Thymus (tissue), 11 donors: ENCODE results near the gene ZDHHC1. TPM values are rescaled to one million over a fixed set of nuclear protein-coding genes. Genes with fewer than 3 reads are reported as not detected.

Experiments used
- DNase-seq, 9 donors: peaks; one replicate each; pipeline ENCODE4 v3.0.0-alpha.2; 2013; ENCODE audit warnings: low spot score in 9 of 9, low read depth in 6 of 9, missing footprints in 1 of 9
- H3K27ac ChIP-seq, 2 donors: one replicate each; pipeline ENCODE4 v1.5.1; 2013; ENCODE audit warnings: control low read depth in 1 of 2, low read depth in 1 of 2, low read length in 1 of 2, mild to moderate bottlenecking in 1 of 2, moderate library complexity in 1 of 2
- H3K27me3 ChIP-seq, 2 donors: one replicate each; pipeline ENCODE4 v1.5.1; 2013; ENCODE audit warnings: low read length in 1 of 2; ENCODE audit not compliant: control insufficient read depth in 2 of 2, insufficient read depth in 1 of 2
- H3K36me3 ChIP-seq, 2 donors: one replicate each; pipeline ENCODE4 v1.5.1; 2013; ENCODE audit warnings: low read length in 1 of 2, mild to moderate bottlenecking in 1 of 2, moderate library complexity in 1 of 2; ENCODE audit not compliant: control insufficient read depth in 2 of 2, insufficient read depth in 2 of 2
- H3K4me1 ChIP-seq, 2 donors: one replicate each; pipeline ENCODE4 v1.5.1; 2013; ENCODE audit warnings: low read length in 2 of 2; ENCODE audit not compliant: control insufficient read depth in 2 of 2, insufficient read depth in 2 of 2
- H3K4me3 ChIP-seq, 2 donors: one replicate each; pipeline ENCODE4 v1.5.1; 2013; ENCODE audit warnings: low read length in 2 of 2, control low read depth in 1 of 2, mild to moderate bottlenecking in 1 of 2
- H3K9me3 ChIP-seq, 2 donors: one replicate each; pipeline ENCODE4 v1.5.1; 2013; ENCODE audit warnings: low read length in 1 of 2, mild to moderate bottlenecking in 1 of 2; ENCODE audit not compliant: control insufficient read depth in 2 of 2, insufficient read depth in 1 of 2
- WGBS: extraction: QIAGEN DNeasy Blood & Tissue Kit; methylation state at CpG from one replicate; pipeline ENCODE4 v1.1.7; 2013; 5-methylcytosine and 5-hydroxymethylcytosine counted together
- polyA plus RNA-seq: library from polyadenylated mRNA; stranded (reverse); fragments of 200-250 nt; gene quantifications from one replicate; pipeline ENCODE4 v1.2.3, GENCODE V29; 2013
- total RNA-seq: library from RNA; stranded (reverse); fragments of 120-200 nt; gene quantifications from one replicate; pipeline ENCODE4 v1.2.4, GENCODE V29; 2013
- donor health status: healthy.

The ZDHHC1 gene
- total and polyA plus RNA-seq, 2 donors, result 0.52 to 2.5 TPM

DNA sequence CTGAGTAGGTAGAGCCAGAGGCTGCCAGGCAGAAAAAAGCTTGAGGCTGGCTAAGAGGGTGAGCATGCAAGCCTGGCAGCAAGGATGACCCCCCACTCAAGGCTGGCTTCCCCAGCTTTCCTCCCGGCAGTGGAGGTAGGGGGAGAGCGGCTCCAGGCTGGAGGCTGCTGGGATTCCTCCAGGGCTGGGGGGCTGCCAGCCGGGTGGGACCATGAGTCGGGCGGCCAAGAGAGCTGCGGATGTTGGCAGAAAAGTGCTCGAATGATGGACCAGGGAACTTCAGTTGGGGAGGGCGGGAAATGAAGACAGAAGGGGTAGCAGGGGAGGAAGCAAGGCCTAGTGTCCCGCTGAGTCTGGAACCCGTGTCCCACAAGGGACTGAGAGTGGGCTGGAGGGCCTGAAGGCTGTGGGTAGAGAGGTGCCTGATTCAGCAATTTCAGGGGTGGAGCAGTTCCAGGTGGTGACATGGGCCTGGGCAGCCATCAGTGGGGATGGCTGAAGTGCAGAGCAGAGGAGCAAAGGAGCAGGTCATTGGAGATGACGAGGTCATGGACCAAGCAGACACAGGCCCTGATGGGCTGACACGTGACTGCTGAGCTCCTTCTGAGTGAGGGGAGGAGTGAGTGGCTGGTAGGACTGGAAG is 34.9 kb upstream of the ZDHHC1 start:
- 97% methylated on average over 12 of the region's 12 CpGs for WGBS
- no peak overlapping the region for H3K4me3 ChIP-seq
- H3K4me1 ChIP-seq, result no peaks in the 10 kb centered on the region
- H3K36me3 ChIP-seq, result peaks cover 32 to 51% of the 10 kb centered on the region in 2 donors
- DNase-seq, result no peak
- H3K9me3 ChIP-seq, result no peaks in the 10 kb centered on the region
- H3K27ac ChIP-seq, result no peak overlapping the region
- H3K27me3 ChIP-seq, result no peaks in the 10 kb centered on the region

DNA sequence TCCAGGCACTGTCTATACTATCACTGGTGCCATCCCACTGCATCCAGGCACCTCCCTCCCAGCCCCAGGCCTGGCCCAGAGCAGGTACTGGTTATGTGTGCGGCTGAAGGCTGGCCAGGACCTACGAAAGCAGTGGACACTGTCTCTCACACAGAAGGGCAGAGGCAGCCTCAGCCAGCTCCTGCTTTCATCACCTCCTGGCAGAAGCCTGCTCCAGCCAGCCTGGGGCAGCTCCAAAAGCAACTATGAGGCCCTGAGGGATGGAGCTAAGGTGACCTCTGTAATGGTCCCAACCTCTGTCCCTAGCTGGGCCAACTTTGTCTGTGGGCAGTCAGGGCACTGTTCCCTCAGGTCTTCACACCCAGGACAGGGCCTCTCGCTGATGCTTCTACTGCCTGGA is 33.5 kb upstream of the ZDHHC1 start:
- no peaks in the 10 kb centered on the region for H3K4me1 ChIP-seq
- H3K36me3 ChIP-seq, result peaks cover 32 to 55% of the 10 kb centered on the region in 2 donors
- H3K27me3 ChIP-seq, result no peaks in the 10 kb centered on the region

DNA sequence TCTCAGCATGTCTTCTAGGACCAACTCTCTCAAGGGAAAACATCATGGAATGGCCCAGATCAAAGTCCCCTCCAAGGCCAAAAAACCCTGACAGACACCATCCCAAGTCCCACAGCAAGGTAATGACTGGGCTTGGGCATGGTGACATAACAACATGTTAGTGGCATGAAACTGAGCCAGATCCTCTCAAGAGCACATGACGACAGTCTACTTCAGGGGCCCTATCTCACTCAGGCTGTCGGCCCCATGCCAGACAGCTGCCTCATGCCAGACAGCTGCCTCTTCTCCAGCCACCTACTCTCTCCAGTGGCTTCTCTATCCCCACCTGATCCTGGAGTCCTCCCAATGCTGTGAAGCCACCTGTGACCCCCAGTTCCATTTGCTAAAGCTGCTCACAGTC is 33.1 kb upstream of the ZDHHC1 start:
- H3K36me3 ChIP-seq, result peaks cover 35 to 60% of the 10 kb centered on the region in 2 donors
- DNase-seq, result no peak

More for the DNA sequence above, 33.5 kb upstream of the ZDHHC1 start:
- DNase-seq, result no peak
- Histone ChIP-seq H3K4me3 (no peak overlapping the region), H3K9me3 (no peaks in the 10 kb centered on the region), H3K27ac (no peak overlapping the region)
- 97% methylated on average over 3 of the region's 3 CpGs for WGBS

DNA sequence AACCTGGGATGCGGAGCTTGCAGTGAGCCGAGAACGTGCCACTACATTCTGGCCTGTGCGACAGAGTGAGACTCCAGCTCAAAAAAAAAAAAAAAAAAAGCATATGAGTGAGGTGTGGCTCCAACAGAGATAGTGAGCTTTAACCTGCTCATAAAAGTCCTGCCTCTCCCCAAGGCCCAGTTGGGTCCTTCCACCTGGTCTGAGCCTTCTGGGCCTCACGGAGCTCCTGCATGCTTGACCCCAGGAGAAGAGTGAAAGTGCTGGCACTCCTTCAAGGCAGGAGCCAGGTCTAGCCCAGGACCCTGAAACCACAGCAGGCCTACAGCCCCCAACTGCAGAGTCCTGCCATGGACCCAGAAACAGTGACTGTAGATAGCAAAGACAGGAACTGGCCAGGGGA is 32.3 kb upstream of the ZDHHC1 start:
- H3K4me3 ChIP-seq, result no peak overlapping the region
- H3K9me3 ChIP-seq, result no peaks in the 10 kb centered on the region
- no peaks in the 10 kb centered on the region for H3K27me3 ChIP-seq
- H3K4me1 ChIP-seq, result no peaks in the 10 kb centered on the region
- no peak overlapping the region for H3K27ac ChIP-seq
- 98% methylated on average over 5 of the region's 5 CpGs for WGBS
- no peak for DNase-seq
- H3K36me3 ChIP-seq, result peaks cover 37 to 67% of the 10 kb centered on the region in 2 donors

More for the DNA sequence above, 33.1 kb upstream of the ZDHHC1 start:
- Histone ChIP-seq H3K4me3 (no peak overlapping the region), H3K4me1 (no peaks in the 10 kb centered on the region), H3K9me3 (no peaks in the 10 kb centered on the region), H3K27me3 (no peaks in the 10 kb centered on the region), H3K27ac (no peak overlapping the region)
- 95% methylated on average over 2 of the region's 2 CpGs for WGBS

DNA sequence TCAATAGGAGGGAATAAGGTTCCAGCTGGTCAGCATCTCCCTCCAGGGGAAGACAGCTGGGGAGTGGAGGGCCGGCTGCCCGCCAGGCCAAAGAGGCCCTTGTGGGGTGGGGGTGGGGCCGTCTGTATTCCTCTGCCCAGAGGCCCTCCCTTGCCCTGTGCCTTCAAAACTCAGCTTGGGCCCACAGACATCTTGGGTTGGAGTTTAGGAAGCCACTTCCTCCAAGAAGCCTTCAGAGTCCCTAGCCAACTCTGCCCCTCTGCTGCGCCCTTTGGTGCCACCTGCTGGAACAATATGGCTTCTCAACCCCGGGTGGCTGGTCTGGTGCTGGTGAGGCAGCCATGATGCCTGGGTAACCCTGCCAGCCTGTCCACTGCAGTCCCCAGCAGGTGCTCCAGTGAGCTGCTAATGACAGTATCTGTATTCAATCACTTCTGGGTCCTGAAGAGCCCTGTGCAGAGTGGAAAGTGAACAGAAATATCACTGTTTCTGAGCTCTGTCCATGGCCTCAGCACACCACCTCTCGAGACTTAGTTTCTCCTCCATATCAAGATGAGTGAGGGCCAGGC is 31.3 kb upstream of the ZDHHC1 start:
- H3K4me3 ChIP-seq, result no peak overlapping the region
- peak in 7 of 9 donors; percentile 11 to 62 (median 40) for DNase-seq
- H3K9me3 ChIP-seq, result no peaks in the 10 kb centered on the region
- no peaks in the 10 kb centered on the region for H3K27me3 ChIP-seq
- no peaks in the 10 kb centered on the region for H3K4me1 ChIP-seq
- H3K36me3 ChIP-seq, result peaks cover 42 to 61% of the 10 kb centered on the region in 2 donors
- no peak overlapping the region for H3K27ac ChIP-seq
- WGBS, result 92% methylated on average over 6 of the region's 6 CpGs

DNA sequence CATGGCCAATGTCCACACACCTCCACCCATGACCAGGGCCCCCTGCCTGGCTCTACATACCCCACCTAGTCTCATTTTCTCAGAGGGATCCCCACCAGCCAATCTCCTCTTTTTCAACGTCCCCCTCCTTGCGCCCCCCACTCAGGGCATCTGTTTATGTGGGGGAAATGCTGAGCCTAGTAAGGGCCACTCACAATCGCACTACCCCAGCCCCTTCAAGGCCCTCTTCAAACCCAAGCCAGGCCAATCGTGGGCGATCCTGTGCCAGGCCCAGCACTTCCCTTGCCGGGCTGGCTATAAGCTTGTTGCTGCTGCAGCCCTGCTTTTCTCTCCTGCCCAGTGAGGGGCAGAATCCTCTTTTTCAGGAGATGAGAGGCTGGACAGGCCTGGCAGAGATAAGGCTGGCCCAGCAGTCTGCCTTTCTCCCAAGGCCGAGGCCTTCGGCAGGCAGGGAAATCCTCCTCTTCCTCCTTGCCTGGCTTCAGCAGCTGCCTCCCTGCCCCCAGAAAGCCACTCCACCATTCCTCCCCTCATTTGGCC is 30.8 kb upstream of the ZDHHC1 start:
- H3K9me3 ChIP-seq, result no peaks in the 10 kb centered on the region
- no peak overlapping the region for H3K4me3 ChIP-seq
- peaks cover 42 to 58% of the 10 kb centered on the region in 2 donors for H3K36me3 ChIP-seq
- no peak overlapping the region for H3K27ac ChIP-seq
- no peak for DNase-seq
- H3K4me1 ChIP-seq, result no peaks in the 10 kb centered on the region
- 98% methylated on average over 8 of the region's 8 CpGs for WGBS
- H3K27me3 ChIP-seq, result no peaks in the 10 kb centered on the region

DNA sequence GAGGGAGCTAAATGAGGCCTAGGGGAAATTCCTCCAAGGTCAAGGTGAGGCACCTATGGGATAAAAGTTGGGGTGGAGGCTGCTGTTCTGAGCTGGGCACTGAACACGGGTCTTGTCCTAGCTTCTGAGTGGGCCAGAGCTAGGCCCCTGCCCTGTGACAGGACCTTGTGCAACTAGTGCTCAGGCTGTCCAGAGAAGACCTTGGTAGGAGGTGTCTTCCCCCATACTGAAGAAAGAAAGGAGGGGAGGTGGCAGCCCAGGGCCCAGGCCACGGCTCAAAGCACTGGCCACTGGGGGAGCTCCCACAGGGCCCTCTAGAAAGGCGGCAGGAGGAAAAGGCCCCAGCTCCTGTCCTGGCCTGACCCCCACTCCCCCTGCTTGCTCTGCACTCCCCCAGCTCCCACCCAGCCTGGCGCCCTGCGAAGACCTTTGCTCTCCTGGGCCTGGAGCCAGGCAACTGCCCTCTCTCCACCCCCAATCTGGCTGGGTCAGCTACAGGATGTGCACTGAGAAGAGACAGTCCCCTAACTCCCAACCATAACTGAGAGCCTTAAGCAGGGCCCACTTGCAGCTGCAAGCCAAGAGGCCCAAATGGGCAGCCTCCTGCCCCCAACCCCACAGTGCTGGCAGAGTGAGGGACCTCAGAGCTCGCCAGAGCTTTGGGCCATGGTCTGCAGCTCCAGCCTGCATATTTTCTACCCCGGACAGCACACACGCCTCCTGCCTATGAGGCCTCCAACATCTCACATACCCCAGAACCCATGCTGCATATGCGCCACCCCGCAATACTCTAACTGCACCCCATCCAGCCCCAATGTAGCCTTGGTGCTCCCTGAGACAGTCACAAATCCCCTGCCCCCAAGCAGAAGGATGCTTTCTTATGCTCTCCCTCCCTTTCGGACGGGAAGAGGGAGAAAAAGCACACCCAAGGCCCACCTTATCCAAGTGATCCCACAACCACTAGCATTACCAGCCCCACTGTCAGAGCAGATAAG is 29.9 kb upstream of the ZDHHC1 start:
- H3K4me3 ChIP-seq, result no peak overlapping the region
- DNase-seq, result no peak
- no peaks in the 10 kb centered on the region for H3K27me3 ChIP-seq
- H3K4me1 ChIP-seq, result no peaks in the 10 kb centered on the region
- peaks cover 41 to 58% of the 10 kb centered on the region in 2 donors for H3K36me3 ChIP-seq
- H3K27ac ChIP-seq, result no peak overlapping the region
- 94% methylated on average over 12 of the region's 12 CpGs for WGBS
- no peaks in the 10 kb centered on the region for H3K9me3 ChIP-seq

DNA sequence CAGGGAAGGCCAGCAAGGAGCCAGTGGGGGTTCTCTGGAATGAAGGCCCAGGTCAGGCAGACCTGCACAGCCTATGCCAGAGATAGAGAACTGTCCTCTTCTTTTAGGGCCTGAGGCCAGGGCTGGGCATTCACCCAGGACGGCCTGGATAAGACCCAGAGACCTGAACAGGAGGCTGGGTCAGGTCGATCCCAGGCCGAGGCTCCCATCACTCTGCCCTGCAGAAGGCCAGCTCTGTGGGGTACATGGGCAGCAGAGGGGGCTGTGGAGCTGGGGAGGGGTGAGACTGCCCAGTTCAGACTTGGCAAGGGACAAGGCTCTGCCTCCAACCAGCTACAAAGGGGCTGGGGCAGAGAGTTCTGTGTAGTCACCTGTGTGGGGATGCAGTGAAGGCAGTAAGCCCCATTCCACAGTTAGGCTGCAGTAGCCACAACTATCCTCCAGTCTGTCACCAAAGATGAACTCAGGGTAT is 29.2 kb upstream of the ZDHHC1 start:
- H3K9me3 ChIP-seq, result no peaks in the 10 kb centered on the region
- no peak overlapping the region for H3K27ac ChIP-seq
- H3K4me3 ChIP-seq, result no peak overlapping the region
- H3K4me1 ChIP-seq, result no peaks in the 10 kb centered on the region
- peaks cover 44 to 53% of the 10 kb centered on the region in 2 donors for H3K36me3 ChIP-seq
- DNase-seq, result no peak
- WGBS, result 96% methylated on average over 3 of the region's 3 CpGs
- H3K27me3 ChIP-seq, result no peaks in the 10 kb centered on the region

DNA sequence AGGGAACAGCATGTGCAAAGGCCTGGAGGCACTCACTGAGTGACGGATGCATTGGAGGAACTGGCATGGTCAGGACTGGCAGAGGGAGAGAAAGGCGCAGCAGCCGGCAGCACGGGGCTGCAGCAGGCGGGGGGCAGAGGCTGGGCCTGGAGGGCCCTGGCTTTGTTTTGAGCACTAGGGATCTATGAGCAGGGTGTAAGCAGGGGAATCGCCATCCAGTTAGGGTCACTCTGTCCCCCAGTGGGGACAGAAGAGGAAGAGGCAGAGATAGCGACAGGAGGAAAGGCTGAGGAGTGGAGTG is 28.8 kb upstream of the ZDHHC1 start:
- H3K27me3 ChIP-seq, result no peaks in the 10 kb centered on the region
- no peak overlapping the region for H3K27ac ChIP-seq
- no peaks in the 10 kb centered on the region for H3K4me1 ChIP-seq
- 97% methylated on average over 7 of the region's 7 CpGs for WGBS
- no peaks in the 10 kb centered on the region for H3K9me3 ChIP-seq
- no peak overlapping the region for H3K4me3 ChIP-seq
- no peak for DNase-seq
- peaks cover 47 to 54% of the 10 kb centered on the region in 2 donors for H3K36me3 ChIP-seq
